Transverse colon (tissue), 3 donors: ENCODE results near the gene RNF26.

Source experiments
- CTCF ChIP-seq, 5 experiments: fragments of 200-600 bp in 3 of 5; fragments of 450-650 bp in 2 of 5; sonication (generic) in 3 of 5; IDR thresholded peaks; 1 replicate in 2 of 5; 2 replicates in 3 of 5; pipeline ENCODE4 v1.5.1; 2016 to 2017; ENCODE audit warnings: antibody characterized with exemption in 5 of 5, inconsistent platforms in 3 of 5, mild to moderate bottlenecking in 2 of 5, moderate library complexity in 1 of 5
- POLR2A ChIP-seq: fragments of 450-650 bp; IDR thresholded peaks from one replicate; pipeline ENCODE4 v1.6.1; 2016; ENCODE audit warnings: antibody characterized with exemption, mild to moderate bottlenecking, moderate library complexity

GRCh38 chr11:119378851-119379465 is 44.6 kb downstream of the RNF26 start:
- TF ChIP-seq CTCF (IDR thresholded peaks at IDR 0.05) = no peak
- no peak for TF ChIP-seq POLR2A
